Vagina (tissue), 2 donors: Measurements from ENCODE around the gene GPR22. TPM values are rescaled to one million over a fixed set of nuclear protein-coding genes. Genes with fewer than 3 reads are reported as not detected.

Experiments
- DNase-seq, 2 donors: peaks; one replicate each; pipeline ENCODE4 v3.0.0-alpha.2; 2017; ENCODE audit errors: extremely low spot score in 2 of 2
- H3K27ac ChIP-seq: fragments of 200-600 bp; sonication (generic); one replicate; pipeline ENCODE4 v1.5.1; 2019
- H3K27me3 ChIP-seq: fragments of 200-600 bp; sonication (generic); one replicate; pipeline ENCODE4 v1.5.1; 2019
- H3K36me3 ChIP-seq, 2 donors: fragments of 200-600 bp; sonication (generic); one replicate each; pipeline ENCODE4 v1.5.1; 2017 to 2019
- H3K4me1 ChIP-seq: fragments of 200-600 bp; sonication (generic); one replicate; pipeline ENCODE4 v1.5.1; 2019
- H3K4me3 ChIP-seq, 2 donors: fragments of 200-600 bp; sonication (generic); 1 replicate in 1 of 2; 2 replicates in 1 of 2; pipeline ENCODE4 v1.5.1; 2016 to 2019
- H3K9me3 ChIP-seq: fragments of 200-600 bp; sonication (generic); one replicate; pipeline ENCODE4 v1.5.1; 2019
- POLR2A ChIP-seq, 2 donors: fragments of 450-650 bp; IDR thresholded peaks; one replicate each; pipeline ENCODE4 v1.6.1; 2017; ENCODE audit warnings: antibody characterized with exemption in 2 of 2, mild to moderate bottlenecking in 2 of 2, moderate library complexity in 2 of 2
- POLR2AphosphoS5 ChIP-seq, 2 donors: sonication (generic); formaldehyde crosslinking; IDR thresholded peaks; one replicate each; pipeline ENCODE4 v1.9.0; 2017; ENCODE audit warnings: antibody characterized with exemption in 2 of 2, mild to moderate bottlenecking in 2 of 2, low read depth in 1 of 2; ENCODE audit not compliant: insufficient read depth in 1 of 2
- intact Hi-C: fragments of 100-400 bp; cut with DNase I; formaldehyde crosslinking; loops from one replicate; pipeline ENCODE4 v1.15.1; 2023
- total RNA-seq: library from RNA; depleted of rRNA; stranded (reverse); fragments of >200 nt; gene quantifications from one replicate; pipeline ENCODE4 v1.2.3, GENCODE V29; 2016
- TF ChIP-seq, protein P1 (sequence below), 3 experiments: fragments of 450-650 bp in 2 of 3; fragments of 200-600 bp in 1 of 3; sonication (generic) in 1 of 3; IDR thresholded peaks; one replicate each; pipeline ENCODE4 v1.5.1; 2017 to 2019; ENCODE audit warnings: antibody characterized with exemption in 3 of 3, mild to moderate bottlenecking in 2 of 3, moderate library complexity in 2 of 3

The GPR22 gene
- total RNA-seq, 1 donor from 2014 or later, result 0.98 TPM

- intact Hi-C loops, result no loop called here
- Histone ChIP-seq H3K27ac (no peak overlapping the region), H3K9me3 (no peaks in the 10 kb centered on the region), H3K27me3 (no peaks in the 10 kb centered on the region), H3K4me3 (no peak overlapping the region), H3K4me1 (no peaks in the 10 kb centered on the region), H3K36me3 (no peaks in the 10 kb centered on the region)
- TF ChIP-seq POLR2AphosphoS5 (IDR thresholded peaks at IDR 0.05; ENCODE audit: insufficient read depth in 1 of 2, low read depth in 1 of 2) (no peak), POLR2A (IDR thresholded peaks at IDR 0.05) (no peak)
- TF ChIP-seq, protein P1, sequence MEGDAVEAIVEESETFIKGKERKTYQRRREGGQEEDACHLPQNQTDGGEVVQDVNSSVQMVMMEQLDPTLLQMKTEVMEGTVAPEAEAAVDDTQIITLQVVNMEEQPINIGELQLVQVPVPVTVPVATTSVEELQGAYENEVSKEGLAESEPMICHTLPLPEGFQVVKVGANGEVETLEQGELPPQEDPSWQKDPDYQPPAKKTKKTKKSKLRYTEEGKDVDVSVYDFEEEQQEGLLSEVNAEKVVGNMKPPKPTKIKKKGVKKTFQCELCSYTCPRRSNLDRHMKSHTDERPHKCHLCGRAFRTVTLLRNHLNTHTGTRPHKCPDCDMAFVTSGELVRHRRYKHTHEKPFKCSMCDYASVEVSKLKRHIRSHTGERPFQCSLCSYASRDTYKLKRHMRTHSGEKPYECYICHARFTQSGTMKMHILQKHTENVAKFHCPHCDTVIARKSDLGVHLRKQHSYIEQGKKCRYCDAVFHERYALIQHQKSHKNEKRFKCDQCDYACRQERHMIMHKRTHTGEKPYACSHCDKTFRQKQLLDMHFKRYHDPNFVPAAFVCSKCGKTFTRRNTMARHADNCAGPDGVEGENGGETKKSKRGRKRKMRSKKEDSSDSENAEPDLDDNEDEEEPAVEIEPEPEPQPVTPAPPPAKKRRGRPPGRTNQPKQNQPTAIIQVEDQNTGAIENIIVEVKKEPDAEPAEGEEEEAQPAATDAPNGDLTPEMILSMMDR (IDR thresholded peaks at IDR 0.05), result no peak
- no peak for DNase-seq
Measured at GRCh38 chr7:107495516-107495915, 25.7 kb downstream of the GPR22 start.

DNA sequence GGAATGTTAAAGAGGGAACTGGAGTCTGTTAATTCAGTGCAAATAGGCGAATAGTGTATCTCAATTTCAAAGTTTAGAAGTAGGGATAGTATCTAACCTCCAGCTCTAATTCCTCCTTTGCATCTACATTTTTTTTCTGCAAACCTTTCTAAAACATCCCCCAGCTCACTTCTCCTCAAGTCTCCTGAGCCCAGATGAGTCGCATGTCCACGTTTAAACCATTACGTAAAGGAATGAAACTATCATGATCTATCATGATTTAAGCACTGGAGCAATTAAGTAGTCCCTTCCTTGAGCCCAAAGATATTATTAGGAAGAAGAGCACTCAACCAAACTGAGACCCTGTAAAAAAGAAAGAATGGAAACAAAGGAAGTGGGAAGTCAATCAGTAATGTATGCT is 29.9 kb downstream of the GPR22 start:
- Histone ChIP-seq H3K9me3 (no peaks in the 10 kb centered on the region), H3K4me3 (no peak overlapping the region), H3K4me1 (no peaks in the 10 kb centered on the region), H3K27ac (no peak overlapping the region), H3K36me3 (no peaks in the 10 kb centered on the region), H3K27me3 (no peaks in the 10 kb centered on the region)
- intact Hi-C loops, result no loop called here
- DNase-seq, result no peak
- TF ChIP-seq POLR2AphosphoS5 (IDR thresholded peaks at IDR 0.05; ENCODE audit: insufficient read depth in 1 of 2, low read depth in 1 of 2), result no peak
- TF ChIP-seq POLR2A (IDR thresholded peaks at IDR 0.05), result no peak
- TF ChIP-seq, protein P1 (IDR thresholded peaks at IDR 0.05), result no peak

DNA sequence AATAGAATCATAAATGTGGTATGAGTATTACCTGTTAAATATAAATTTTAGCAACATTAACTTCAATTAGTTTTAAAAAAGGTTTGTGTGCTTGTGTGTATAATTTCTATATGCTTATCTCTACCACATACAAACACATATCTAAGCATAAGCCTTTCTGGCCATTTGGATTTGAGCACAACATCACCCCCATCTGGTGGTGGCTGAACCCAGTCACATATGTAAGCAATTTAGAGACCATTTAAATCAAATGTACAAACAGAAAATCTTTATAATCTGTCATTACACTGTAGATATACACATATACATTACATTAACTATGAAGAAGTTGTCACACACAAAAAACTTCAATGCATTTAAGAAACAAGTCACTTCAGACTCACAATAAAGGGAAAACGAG is 31.7 kb downstream of the GPR22 start:
- H3K36me3 ChIP-seq, result no peaks in the 10 kb centered on the region
- no peaks in the 10 kb centered on the region for H3K27me3 ChIP-seq
- no peak overlapping the region for H3K27ac ChIP-seq
- no peaks in the 10 kb centered on the region for H3K9me3 ChIP-seq
- intact Hi-C loops, result no loop called here
- DNase-seq, result no peak
- no peak for TF ChIP-seq POLR2A (IDR thresholded peaks at IDR 0.05)
- TF ChIP-seq POLR2AphosphoS5 (IDR thresholded peaks at IDR 0.05; ENCODE audit: insufficient read depth in 1 of 2, low read depth in 1 of 2), result no peak
- TF ChIP-seq, protein P1 (IDR thresholded peaks at IDR 0.05), result no peak
- H3K4me1 ChIP-seq, result peaks cover 14% of the 10 kb centered on the region
- H3K4me3 ChIP-seq, result no peak overlapping the region

GRCh38 chr7:107502154-107502553 is 32.3 kb downstream of the GPR22 start:
- intact Hi-C loops, result no loop called here
- H3K27me3 ChIP-seq, result no peaks in the 10 kb centered on the region
- no peak for DNase-seq
- no peak overlapping the region for H3K27ac ChIP-seq
- peaks cover 19% of the 10 kb centered on the region for H3K4me1 ChIP-seq
- H3K9me3 ChIP-seq, result no peaks in the 10 kb centered on the region
- TF ChIP-seq POLR2A (IDR thresholded peaks at IDR 0.05), result no peak
- TF ChIP-seq POLR2AphosphoS5 (IDR thresholded peaks at IDR 0.05; ENCODE audit: insufficient read depth in 1 of 2, low read depth in 1 of 2), result no peak
- TF ChIP-seq, protein P1 (IDR thresholded peaks at IDR 0.05), result no peak
- no peaks in the 10 kb centered on the region for H3K36me3 ChIP-seq
- H3K4me3 ChIP-seq, result no peak overlapping the region

DNA sequence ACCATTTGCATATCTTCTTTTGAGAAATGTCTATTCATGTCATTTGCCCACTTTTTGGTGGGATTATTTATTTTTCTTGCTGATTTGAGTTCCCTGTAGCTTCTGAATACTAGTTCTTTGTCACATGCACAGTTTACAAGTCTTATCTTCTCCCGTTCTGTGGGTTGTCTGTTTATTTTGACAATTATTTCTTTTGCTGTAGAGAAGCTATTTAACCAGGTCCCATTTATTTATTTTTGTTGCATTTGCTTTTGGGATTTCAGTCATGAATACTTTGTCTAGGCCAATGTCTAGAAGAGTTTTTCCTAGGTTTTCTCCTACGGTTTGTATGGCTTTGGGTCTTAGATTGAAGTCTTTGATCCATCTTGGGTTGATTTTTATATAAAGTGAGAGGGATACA is 32.9 kb downstream of the GPR22 start:
- no peaks in the 10 kb centered on the region for H3K27me3 ChIP-seq
- H3K4me3 ChIP-seq, result no peak overlapping the region
- TF ChIP-seq POLR2AphosphoS5 (IDR thresholded peaks at IDR 0.05; ENCODE audit: insufficient read depth in 1 of 2, low read depth in 1 of 2) (no peak), POLR2A (IDR thresholded peaks at IDR 0.05) (no peak)
- TF ChIP-seq, protein P1 (IDR thresholded peaks at IDR 0.05), result no peak
- no peaks in the 10 kb centered on the region for H3K36me3 ChIP-seq
- H3K9me3 ChIP-seq, result no peaks in the 10 kb centered on the region
- peaks cover 19% of the 10 kb centered on the region for H3K4me1 ChIP-seq
- H3K27ac ChIP-seq, result no peak overlapping the region
- intact Hi-C loops, result no loop called here
- DNase-seq, result no peak
